ENCODE measurements around the gene ADAMTS4. TPM values are rescaled to one million over a fixed set of nuclear protein-coding genes. Genes with fewer than 3 reads are reported as not detected.

Gene ADAMTS4
- total RNA-seq, 4 donors from 2014 or later, result 0.20 to 15.3 (median 4.2) TPM

DNA sequence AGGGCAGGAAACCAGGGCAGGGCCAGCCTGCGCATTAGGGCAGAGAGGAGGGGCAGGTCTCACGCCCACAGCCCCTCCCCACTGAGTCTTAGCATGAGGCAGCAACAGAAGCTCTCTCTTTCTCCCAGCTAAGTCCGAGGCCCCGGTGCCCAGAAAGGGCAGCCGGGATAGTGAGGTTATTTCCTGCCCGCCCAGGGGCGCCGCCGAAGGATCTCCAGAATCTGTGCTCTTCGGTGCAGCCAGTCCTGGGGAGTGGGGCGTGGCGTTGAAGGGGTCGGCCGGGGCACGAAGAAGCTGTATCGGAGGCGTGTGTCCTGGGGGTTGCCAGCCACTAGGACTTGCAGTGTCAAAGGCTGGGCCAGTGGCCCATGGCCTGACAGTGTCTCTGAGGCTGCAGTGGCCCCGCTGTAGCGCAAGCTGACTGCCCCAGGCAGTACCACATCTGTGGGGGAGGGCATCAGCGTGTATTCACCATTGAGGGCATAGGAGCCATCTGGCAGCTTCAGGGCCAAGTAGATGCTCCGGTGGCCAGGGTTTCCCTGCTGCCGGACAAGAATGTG is 7.8 kb downstream of the ADAMTS4 start:
- H3K4me3 ChIP-seq (ENCODE audit: low read depth, poor library complexity, severe bottlenecking), result no peak overlapping the region
- intact Hi-C loops (cut with DNase I; ENCODE audit: low total_unique reads), result no loop called here
- WGBS, 2 donors, result 72 to 76% methylated on average over 12 to 22 of the region's 22 CpGs
- TF ChIP-seq, protein P1, sequence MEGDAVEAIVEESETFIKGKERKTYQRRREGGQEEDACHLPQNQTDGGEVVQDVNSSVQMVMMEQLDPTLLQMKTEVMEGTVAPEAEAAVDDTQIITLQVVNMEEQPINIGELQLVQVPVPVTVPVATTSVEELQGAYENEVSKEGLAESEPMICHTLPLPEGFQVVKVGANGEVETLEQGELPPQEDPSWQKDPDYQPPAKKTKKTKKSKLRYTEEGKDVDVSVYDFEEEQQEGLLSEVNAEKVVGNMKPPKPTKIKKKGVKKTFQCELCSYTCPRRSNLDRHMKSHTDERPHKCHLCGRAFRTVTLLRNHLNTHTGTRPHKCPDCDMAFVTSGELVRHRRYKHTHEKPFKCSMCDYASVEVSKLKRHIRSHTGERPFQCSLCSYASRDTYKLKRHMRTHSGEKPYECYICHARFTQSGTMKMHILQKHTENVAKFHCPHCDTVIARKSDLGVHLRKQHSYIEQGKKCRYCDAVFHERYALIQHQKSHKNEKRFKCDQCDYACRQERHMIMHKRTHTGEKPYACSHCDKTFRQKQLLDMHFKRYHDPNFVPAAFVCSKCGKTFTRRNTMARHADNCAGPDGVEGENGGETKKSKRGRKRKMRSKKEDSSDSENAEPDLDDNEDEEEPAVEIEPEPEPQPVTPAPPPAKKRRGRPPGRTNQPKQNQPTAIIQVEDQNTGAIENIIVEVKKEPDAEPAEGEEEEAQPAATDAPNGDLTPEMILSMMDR (IDR thresholded peaks at IDR 0.05), result no peak
- TF ChIP-seq POLR2A (IDR thresholded peaks at IDR 0.05), result no peak
- no peak for DNase-seq (ENCODE audit: low spot score in 2 of 2)

DNA sequence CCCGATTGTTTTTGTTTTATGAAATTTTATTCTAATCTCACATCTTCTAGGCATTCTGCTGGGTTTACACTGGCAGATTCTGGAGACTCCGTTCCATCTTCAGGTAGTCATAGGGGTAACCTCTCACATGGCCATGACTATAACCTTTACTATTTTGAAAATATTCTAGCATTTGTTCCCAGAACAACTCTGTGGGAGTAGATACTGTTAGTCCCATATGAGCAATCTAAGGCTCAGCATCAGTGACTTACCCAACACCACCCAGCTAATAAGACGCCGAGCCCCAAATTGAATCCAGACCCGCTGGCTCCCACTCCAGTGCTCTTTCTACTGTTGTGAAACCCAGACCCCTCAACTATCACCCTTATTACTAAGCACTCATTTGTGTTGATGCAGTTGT is 9.8 kb downstream of the ADAMTS4 start:
- DNase-seq (ENCODE audit: low spot score in 2 of 2), result no peak
- H3K4me3 ChIP-seq (ENCODE audit: low read depth, poor library complexity, severe bottlenecking), result no peak overlapping the region
- intact Hi-C loops (cut with DNase I; ENCODE audit: low total_unique reads), result no loop called here
- WGBS, 2 donors, result 78 to 86% methylated on average over 5 of the region's 5 CpGs
- TF ChIP-seq, protein P1 (IDR thresholded peaks at IDR 0.05), result no peak
- no peak for TF ChIP-seq POLR2A (IDR thresholded peaks at IDR 0.05)

DNA sequence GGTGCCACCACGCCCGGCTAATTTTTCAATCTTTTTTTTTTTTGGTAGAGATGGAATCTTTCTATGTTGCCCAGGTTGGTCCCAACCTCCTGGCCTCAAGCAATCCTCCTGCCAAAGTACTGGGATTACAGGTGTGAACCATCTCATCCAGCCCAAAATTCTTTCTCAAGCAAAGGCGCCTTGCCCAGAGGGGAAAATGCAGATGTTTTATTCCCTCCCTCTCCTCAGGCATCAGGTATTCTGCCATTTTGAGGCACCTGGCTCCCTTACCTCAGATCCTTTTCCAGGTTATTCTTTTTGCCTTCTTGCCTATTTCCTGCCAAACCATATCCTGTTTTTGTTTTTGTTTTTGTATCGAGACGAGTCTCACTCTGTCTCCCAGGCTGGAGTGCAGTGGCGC is 10.5 kb downstream of the ADAMTS4 start:
- WGBS, 2 donors, result 50 to 56% methylated on average over 6 of the region's 6 CpGs
- no peak overlapping the region for H3K4me3 ChIP-seq (ENCODE audit: low read depth, poor library complexity, severe bottlenecking)
- intact Hi-C loops (cut with DNase I; ENCODE audit: low total_unique reads), result no loop called here
- no peak for DNase-seq (ENCODE audit: low spot score in 2 of 2)
- TF ChIP-seq, protein P1 (IDR thresholded peaks at IDR 0.05), result no peak
- TF ChIP-seq POLR2A (IDR thresholded peaks at IDR 0.05), result no peak

DNA sequence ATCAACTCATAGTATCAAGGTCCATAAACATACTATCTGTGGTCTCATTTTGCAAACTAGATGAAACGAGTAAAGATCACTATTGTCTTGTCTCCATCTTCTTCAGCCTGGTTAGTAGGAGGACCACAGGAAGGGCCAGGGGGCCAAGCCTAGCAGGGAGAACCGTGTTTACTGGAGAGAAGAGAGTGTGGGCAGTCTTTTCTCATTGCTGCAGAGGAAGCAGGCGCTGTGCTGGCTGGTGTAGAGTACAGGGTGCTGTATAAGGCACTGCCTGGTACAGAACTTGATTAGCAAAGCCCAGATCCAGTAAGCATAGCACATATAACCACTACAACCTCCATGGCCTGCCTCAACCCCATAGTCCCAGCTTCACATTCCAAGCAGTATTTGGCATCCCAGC is 11.5 kb downstream of the ADAMTS4 start:
- 77 to 80% methylated on average over 3 of the region's 3 CpGs for WGBS, 2 donors
- TF ChIP-seq POLR2A (IDR thresholded peaks at IDR 0.05), result no peak
- TF ChIP-seq, protein P1 (IDR thresholded peaks at IDR 0.05), result no peak
- intact Hi-C loops (cut with DNase I; ENCODE audit: low total_unique reads), result no loop called here
- no peak overlapping the region for H3K4me3 ChIP-seq (ENCODE audit: low read depth, poor library complexity, severe bottlenecking)
- no peak for DNase-seq (ENCODE audit: low spot score in 2 of 2)

DNA sequence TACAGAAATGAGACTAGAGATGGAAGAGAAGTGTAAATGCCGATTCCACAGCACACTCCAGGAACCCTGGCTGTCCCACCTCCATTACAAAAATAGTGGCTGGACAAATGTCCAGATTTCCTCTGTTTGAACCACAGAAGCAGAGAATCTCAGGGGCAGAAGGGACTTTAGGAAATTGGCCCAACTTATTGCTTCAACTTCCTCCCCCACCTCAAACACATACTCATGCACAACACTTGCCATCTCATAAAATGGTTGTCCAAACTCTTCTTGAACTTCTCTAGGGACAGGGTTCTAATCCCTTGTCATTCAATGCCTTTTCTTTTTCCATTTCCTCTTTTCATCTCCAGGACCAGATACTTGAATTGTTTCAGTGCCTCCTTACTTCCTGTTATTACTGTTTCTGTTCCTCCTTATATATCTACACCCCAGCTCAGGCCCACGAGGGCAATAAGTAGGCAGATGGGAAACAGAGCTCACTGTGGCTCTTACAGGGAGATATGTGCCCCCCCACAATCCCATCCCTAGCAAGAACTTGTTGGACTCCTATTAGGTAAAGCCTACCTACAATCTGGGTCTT is 13.0 kb downstream of the ADAMTS4 start:
- DNase-seq (ENCODE audit: low spot score in 2 of 2), result no peak
- intact Hi-C loops (cut with DNase I; ENCODE audit: low total_unique reads), result no loop called here
- WGBS, 2 donors, result 35 to 38% methylated on average over 2 of the region's 2 CpGs
- no peak overlapping the region for H3K4me3 ChIP-seq (ENCODE audit: low read depth, poor library complexity, severe bottlenecking)
- TF ChIP-seq, protein P1 (IDR thresholded peaks at IDR 0.05), result no peak
- no peak for TF ChIP-seq POLR2A (IDR thresholded peaks at IDR 0.05)

DNA sequence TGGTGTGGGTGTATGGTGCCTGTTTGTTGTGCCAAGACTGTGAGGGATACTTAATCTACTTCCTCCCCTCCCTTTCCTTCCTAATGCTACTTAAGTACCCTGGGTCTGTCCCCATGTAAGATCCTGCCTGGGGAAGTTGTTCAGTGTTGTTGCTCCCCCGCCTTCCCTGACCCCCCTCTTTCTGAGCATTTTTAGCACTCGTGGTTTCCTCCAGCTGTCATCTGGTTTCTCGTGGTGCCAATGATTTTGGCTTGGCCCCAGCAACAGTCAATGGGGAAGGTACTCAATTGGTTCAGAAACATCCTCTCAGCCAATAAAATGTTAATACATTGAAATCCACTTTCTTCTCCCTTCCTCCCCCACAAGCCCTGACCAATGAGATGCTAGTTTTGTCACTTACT is 13.6 kb downstream of the ADAMTS4 start:
- WGBS, 2 donors, result 4 to 5% methylated on average over 3 of the region's 3 CpGs

More for the DNA sequence above, 13.6 kb downstream of the ADAMTS4 start:
- intact Hi-C loops (cut with DNase I; ENCODE audit: low total_unique reads), result no loop called here
- TF ChIP-seq, protein P1 (IDR thresholded peaks at IDR 0.05), result no peak
- no peak for TF ChIP-seq POLR2A (IDR thresholded peaks at IDR 0.05)
- H3K4me3 ChIP-seq (ENCODE audit: low read depth, poor library complexity, severe bottlenecking), result no peak overlapping the region
- DNase-seq (ENCODE audit: low spot score in 2 of 2), result peak; percentile 88 to 96

Measured in lower leg skin (tissue), 4 donors.